Measurements from ENCODE around the gene RABGAP1. TPM values are rescaled to one million over a fixed set of nuclear protein-coding genes. Genes with fewer than 3 reads are reported as not detected.

The RABGAP1 gene
- total and polyA plus RNA-seq, 9 donors = 27.1 to 64.8 (median 59.0) TPM

DNA sequence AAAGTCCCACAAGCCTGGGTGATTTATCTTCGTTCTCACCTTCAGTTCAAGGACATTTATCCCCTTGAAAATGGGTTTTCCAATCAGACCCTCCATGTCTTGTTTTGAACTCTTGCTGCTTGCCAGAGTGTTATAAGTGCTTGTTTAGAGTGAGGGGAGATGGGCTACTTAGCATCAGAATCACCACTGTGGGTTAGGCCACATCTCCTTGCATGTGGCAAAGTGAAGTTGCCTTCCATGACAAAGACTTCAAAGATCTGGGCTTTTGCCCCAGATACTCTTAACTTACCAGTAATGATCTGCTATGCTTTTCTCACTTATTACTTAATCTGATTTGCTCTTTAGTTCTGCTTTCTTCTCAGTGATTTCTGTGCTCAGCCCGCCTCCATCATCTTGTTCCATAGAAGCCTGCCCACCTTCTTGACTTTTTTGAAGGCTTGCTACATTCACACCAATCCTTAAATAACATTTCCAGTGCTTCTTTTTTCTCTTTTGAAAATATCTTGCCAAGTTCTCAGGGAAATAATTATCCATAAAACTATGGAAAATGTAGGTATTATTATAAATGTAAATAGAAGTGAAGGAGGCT is 131.7 kb downstream of the RABGAP1 start:
- Histone ChIP-seq H3K4me3 (no peak overlapping the region), H3K9me3 (no peaks in the 10 kb centered on the region), H3K36me3 (no peaks in the 10 kb centered on the region), H3K27me3 (no peaks in the 10 kb centered on the region), H3K27ac (no peak overlapping the region), H3K4me1 (ENCODE audit: insufficient read depth) (peaks cover 13% of the 10 kb centered on the region)
- 75 to 89% (median 78%) methylated on average over 2 of the region's 2 CpGs for WGBS, 3 donors
- TF ChIP-seq POLR2A (IDR thresholded peaks at IDR 0.05) (no peak), EP300 (IDR thresholded peaks at IDR 0.05) (no peak)
- TF ChIP-seq, protein P1, sequence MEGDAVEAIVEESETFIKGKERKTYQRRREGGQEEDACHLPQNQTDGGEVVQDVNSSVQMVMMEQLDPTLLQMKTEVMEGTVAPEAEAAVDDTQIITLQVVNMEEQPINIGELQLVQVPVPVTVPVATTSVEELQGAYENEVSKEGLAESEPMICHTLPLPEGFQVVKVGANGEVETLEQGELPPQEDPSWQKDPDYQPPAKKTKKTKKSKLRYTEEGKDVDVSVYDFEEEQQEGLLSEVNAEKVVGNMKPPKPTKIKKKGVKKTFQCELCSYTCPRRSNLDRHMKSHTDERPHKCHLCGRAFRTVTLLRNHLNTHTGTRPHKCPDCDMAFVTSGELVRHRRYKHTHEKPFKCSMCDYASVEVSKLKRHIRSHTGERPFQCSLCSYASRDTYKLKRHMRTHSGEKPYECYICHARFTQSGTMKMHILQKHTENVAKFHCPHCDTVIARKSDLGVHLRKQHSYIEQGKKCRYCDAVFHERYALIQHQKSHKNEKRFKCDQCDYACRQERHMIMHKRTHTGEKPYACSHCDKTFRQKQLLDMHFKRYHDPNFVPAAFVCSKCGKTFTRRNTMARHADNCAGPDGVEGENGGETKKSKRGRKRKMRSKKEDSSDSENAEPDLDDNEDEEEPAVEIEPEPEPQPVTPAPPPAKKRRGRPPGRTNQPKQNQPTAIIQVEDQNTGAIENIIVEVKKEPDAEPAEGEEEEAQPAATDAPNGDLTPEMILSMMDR (IDR thresholded peaks at IDR 0.05) = no peak
- intact Hi-C loops (cut with DNase I) = no loop called here
- no peak for DNase-seq

DNA sequence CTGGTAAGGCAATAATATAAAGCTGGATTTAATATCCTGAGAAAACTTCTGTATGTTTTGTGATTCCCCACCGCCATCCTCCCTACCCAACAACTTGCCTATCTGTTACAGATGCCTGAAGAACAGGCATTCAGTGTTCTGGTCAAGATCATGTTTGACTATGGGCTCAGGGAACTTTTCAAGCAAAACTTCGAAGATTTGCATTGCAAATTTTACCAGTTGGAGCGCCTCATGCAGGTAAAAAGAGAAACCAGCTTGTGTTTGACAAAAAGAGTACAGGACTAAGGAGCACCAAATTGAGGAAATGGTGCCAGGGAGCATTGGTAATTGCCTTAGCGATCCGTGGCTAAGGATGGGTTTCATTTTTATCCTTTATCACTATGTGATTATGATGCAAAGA is 132.6 kb downstream of the RABGAP1 start:
- DNase-seq = no peak
- no peak overlapping the region for H3K4me3 ChIP-seq
- peaks cover 13% of the 10 kb centered on the region for H3K4me1 ChIP-seq (ENCODE audit: insufficient read depth)
- H3K36me3 ChIP-seq = no peaks in the 10 kb centered on the region
- WGBS, 3 donors = 72 to 79% (median 74%) methylated on average over 5 of the region's 5 CpGs
- H3K27me3 ChIP-seq = no peaks in the 10 kb centered on the region
- TF ChIP-seq EP300 (IDR thresholded peaks at IDR 0.05) (no peak), POLR2A (IDR thresholded peaks at IDR 0.05) (no peak)
- TF ChIP-seq, protein P1 (IDR thresholded peaks at IDR 0.05) = no peak
- intact Hi-C loops (cut with DNase I) = no loop called here
- no peaks in the 10 kb centered on the region for H3K9me3 ChIP-seq
- H3K27ac ChIP-seq = peak overlapping the region in 1 of 2 donors; percentile 16

DNA sequence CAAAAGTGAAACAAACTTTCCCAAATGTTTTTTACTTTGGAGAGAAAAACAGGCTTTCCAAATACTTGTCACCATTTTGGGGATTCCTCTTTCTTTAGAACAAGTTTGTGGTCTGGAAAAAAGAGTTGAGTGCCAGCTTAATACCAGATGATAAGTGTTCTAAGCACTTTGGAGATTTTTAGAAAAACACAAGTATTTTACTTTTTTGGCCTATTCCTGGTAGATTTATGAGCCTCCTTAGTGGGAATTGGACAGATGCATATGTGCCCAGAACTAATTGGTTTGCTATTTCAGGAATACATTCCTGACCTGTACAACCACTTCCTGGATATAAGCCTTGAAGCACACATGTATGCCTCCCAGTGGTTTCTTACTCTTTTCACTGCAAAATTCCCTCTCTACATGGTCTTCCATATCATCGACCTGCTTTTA is 133.2 kb downstream of the RABGAP1 start:
- 27 to 52% (median 45%) methylated on average over 1 of the region's 1 CpG for WGBS, 3 donors
- no peak for DNase-seq
- H3K27me3 ChIP-seq = no peaks in the 10 kb centered on the region
- H3K4me1 ChIP-seq (ENCODE audit: insufficient read depth) = peaks cover 13% of the 10 kb centered on the region
- no peaks in the 10 kb centered on the region for H3K36me3 ChIP-seq
- no peak overlapping the region for H3K4me3 ChIP-seq
- intact Hi-C loops (cut with DNase I) = no loop called here
- TF ChIP-seq POLR2A (IDR thresholded peaks at IDR 0.05) (no peak), EP300 (IDR thresholded peaks at IDR 0.05) (no peak)
- TF ChIP-seq, protein P1 (IDR thresholded peaks at IDR 0.05) = no peak
- no peaks in the 10 kb centered on the region for H3K9me3 ChIP-seq
- peak overlapping the region in 1 of 2 donors; percentile 16 for H3K27ac ChIP-seq

DNA sequence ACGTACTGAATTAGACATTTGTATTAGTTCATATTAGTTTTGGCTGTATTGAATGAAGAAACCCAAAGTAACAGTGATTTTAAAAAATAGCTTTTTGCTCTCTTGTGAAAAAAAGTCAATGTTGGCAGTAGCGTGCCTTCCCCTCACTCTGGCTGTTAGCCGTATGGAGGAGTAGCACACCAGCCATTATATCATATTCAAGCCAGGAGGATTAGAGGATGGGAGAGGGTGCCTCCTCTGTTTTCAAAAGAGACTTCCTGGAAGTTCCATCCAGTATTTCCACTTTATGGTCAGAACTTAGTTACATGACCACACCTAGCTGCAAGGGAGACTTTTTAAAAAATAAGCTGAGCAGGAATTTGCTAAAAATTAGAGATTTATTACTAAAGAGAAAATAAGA is 133.8 kb downstream of the RABGAP1 start:
- no peaks in the 10 kb centered on the region for H3K27me3 ChIP-seq
- H3K36me3 ChIP-seq = no peaks in the 10 kb centered on the region
- no peak overlapping the region for H3K27ac ChIP-seq
- DNase-seq = no peak
- peaks cover 10% of the 10 kb centered on the region for H3K4me1 ChIP-seq (ENCODE audit: insufficient read depth)
- H3K9me3 ChIP-seq = no peaks in the 10 kb centered on the region
- intact Hi-C loops (cut with DNase I) = no loop called here
- no peak for TF ChIP-seq POLR2A (IDR thresholded peaks at IDR 0.05)
- TF ChIP-seq, protein P1 (IDR thresholded peaks at IDR 0.05) = no peak
- no peak for TF ChIP-seq EP300 (IDR thresholded peaks at IDR 0.05)
- no peak overlapping the region for H3K4me3 ChIP-seq
- 51 to 70% (median 54%) methylated on average over 3 of the region's 3 CpGs for WGBS, 3 donors
